GM12892 (cell line): ENCODE results near the gene ELF1.

ENCODE experiments used
- POLR2A ChIP-seq: IDR thresholded peaks from 2 replicates; pipeline ENCODE4 v1.6.1; 2011; ENCODE audit warnings: low read depth, low read length, control low read depth
- POLR2AphosphoS5 ChIP-seq: IDR thresholded peaks from 2 replicates; pipeline ENCODE4 v1.6.1; 2011; ENCODE audit warnings: low read depth, low read length, control low read depth

DNA sequence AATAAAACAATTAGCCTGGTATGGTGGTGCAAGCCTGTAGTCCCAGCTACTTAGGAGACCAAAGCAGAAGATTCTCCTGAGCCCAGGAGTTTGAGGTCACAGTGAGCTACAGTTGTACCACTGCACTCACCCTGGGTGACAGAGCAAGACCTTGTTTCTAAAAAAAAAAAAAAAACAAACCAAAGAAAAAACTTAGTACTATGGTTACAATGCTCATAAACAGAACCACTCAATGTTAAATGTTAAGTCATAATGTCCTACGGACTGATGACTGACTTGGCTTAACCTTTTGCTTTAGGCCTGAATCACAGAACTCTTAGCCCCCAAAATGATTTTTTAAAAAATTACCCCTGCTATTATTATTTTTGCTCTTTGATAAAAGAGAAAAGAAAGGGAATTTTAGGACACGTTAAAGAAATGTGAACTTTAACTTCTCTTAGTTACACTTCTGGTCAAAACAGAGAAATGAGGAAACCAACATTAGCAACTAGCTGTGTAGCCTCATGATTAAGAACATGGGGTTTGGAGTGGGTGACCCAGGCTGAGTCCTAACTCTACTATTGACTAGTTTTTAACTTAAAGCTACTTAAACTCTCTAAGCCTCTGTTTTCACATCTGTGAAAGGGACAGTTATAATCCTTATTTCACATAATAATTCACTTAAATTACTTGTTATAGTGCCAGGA is 13.7 kb upstream of the ELF1 start:
- TF ChIP-seq POLR2A, result no peak
- no peak for TF ChIP-seq POLR2AphosphoS5
